ENCODE data around the gene POC1B. TPM values are rescaled to one million over a fixed set of nuclear protein-coding genes. Genes with fewer than 3 reads are reported as not detected.

Gene POC1B
- total and polyA plus RNA-seq, 11 donors, result 3.3 to 12.4 (median 8.5) TPM

- 94 to 98% (median 95%) methylated on average over 3 of the region's 3 CpGs for WGBS, 4 donors
- ATAC-seq, result no peak
- intact Hi-C loops (cut with DNase I), result loop anchor here in 2 of 10 donors (5.0 to 10.0 kb wide), 2 partner anchors 40 to 62 kb away; partner anchors contain the start of gene DUSP6 (in 1 of the 2)
- TF ChIP-seq CTCF (IDR thresholded peaks at IDR 0.05) (no peak), POLR2A (IDR thresholded peaks at IDR 0.05) (no peak)
- Histone ChIP-seq H3K4me1 (peaks cover 0 to 51% (median 21%) of the 10 kb centered on the region in 12 donors), H3K36me3 (no peaks in the 10 kb centered on the region), H3K27me3 (no peaks in the 10 kb centered on the region), H3K9me3 (no peaks in the 10 kb centered on the region), H3K4me3 (no peak overlapping the region), H3K27ac (no peak overlapping the region)
- no peak for DNase-seq
Measured at GRCh38 chr12:89392391-89392790, 133.5 kb downstream of the POC1B start.

- Histone ChIP-seq H3K4me1 (peaks cover 0 to 49% (median 21%) of the 10 kb centered on the region in 12 donors), H3K27me3 (no peaks in the 10 kb centered on the region), H3K9me3 (no peaks in the 10 kb centered on the region), H3K36me3 (no peaks in the 10 kb centered on the region), H3K27ac (peak overlapping the region in 1 of 12 donors; percentile 80), H3K4me3 (no peak overlapping the region)
- intact Hi-C loops (cut with DNase I), result loop anchor here in 3 of 10 donors (2.0 to 10.0 kb wide), 4 partner anchors 39 to 63 kb away; partner anchors contain the start of gene DUSP6 (in 2 of the 3)
- DNase-seq, result no peak
- 96 to 98% (median 97%) methylated on average over 6 of the region's 6 CpGs for WGBS, 4 donors
- TF ChIP-seq POLR2A (IDR thresholded peaks at IDR 0.05) (no peak), CTCF (IDR thresholded peaks at IDR 0.05) (no peak)
- no peak for ATAC-seq
Measured at GRCh38 chr12:89391726-89392336, 134.0 kb downstream of the POC1B start.

- ATAC-seq (peak in 2 of 4 donors; percentile 4 to 21), DNase-seq (no peak)
- Histone ChIP-seq H3K4me1 (peaks cover 0 to 54% (median 24%) of the 10 kb centered on the region in 12 donors), H3K4me3 (no peak overlapping the region), H3K27me3 (no peaks in the 10 kb centered on the region), H3K36me3 (no peaks in the 10 kb centered on the region), H3K9me3 (no peaks in the 10 kb centered on the region), H3K27ac (peak overlapping the region; percentile 32 to 80 (median 68))
- whole genome bisulfite sequencing, 4 donors, result 72 to 79% (median 77%) methylated on average over 3 of the region's 3 CpGs
- intact Hi-C loops (cut with DNase I), result loop anchor here in 3 of 10 donors (2.0 to 10.0 kb wide), 4 partner anchors 38 to 64 kb away; partner anchors contain the start of gene DUSP6 (in 2 of the 3)
- TF ChIP-seq CTCF (IDR thresholded peaks at IDR 0.05) (no peak), POLR2A (IDR thresholded peaks at IDR 0.05) (no peak)
Measured at GRCh38 chr12:89390802-89391673, 134.8 kb downstream of the POC1B start.
